Gastrocnemius medialis (tissue), 4 donors: ENCODE results near the gene DIPK1B.

Experiments used
- CTCF ChIP-seq, 5 experiments: fragments of 450-650 bp in 3 of 5; fragments of 200-600 bp in 2 of 5; sonication (generic) in 2 of 5; IDR thresholded peaks in 4 of 5; conservative IDR thresholded peaks in 1 of 5; 1 replicate in 4 of 5; 2 replicates in 1 of 5; pipeline ENCODE4 v1.5.1; 2016 to 2019; ENCODE audit warnings: antibody characterized with exemption in 5 of 5, mild to moderate bottlenecking in 3 of 5, moderate library complexity in 3 of 5
- POLR2A ChIP-seq, 2 donors: fragments of 450-650 bp; IDR thresholded peaks; one replicate each; pipeline ENCODE4 v1.6.1; 2017; ENCODE audit warnings: antibody characterized with exemption in 2 of 2, mild to moderate bottlenecking in 2 of 2, moderate library complexity in 2 of 2

GRCh38 chr9:136667214-136667939 lies 45.0 kb upstream of the DIPK1B start:
- TF ChIP-seq CTCF (IDR thresholded peaks at IDR 0.05 in 4 of 5, conservative IDR thresholded peaks at IDR 0.05 in 1 of 5) (no peak), POLR2A (IDR thresholded peaks at IDR 0.05) (no peak)
